ENCODE data around the gene TBL3.

Gene TBL3

DNA sequence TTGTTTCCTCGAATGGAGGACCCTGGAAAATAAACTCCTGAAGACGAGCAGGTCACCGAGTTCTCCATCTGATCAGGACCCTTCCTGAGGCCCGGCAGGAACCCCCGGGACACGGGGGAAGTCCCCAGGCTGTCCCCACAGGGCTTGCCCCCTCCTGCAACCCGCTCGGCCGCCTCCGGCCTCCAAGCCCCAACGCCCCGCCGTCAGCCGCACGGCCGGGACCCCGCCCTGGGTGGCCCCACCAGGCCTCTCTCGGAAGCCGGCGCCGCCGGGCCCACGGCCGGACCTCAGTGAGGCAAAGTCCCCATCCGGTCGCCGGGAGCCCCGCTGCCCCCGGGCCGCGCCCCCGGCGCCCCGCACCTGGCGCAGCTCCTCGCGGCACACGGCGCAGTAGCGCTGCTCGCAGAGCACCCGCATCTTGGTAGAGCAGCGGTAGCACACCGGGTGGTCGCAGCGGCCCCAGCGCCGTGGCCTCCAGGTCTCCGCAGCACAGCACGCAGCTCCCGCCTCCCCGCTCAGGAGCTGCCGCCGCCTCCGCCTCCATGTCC lies 37.4 kb downstream of the TBL3 start:
- TF ChIP-seq YY1 (IDR thresholded peaks at IDR 0.05; ENCODE audit: low read depth) (no peak), EGR1 (IDR thresholded peaks at IDR 0.05) (no peak), NFIC (IDR thresholded peaks at IDR 0.05) (no peak), CREB1 (IDR thresholded peaks at IDR 0.05; ENCODE audit: low read depth) (no peak), TEAD4 (IDR thresholded peaks at IDR 0.05) (no peak), EP300 (IDR thresholded peaks at IDR 0.05; ENCODE audit: borderline replicate concordance) (no peak), FOXM1 (IDR thresholded peaks at IDR 0.05; ENCODE audit: borderline replicate concordance, low read depth) (no peak), CEBPB (IDR thresholded peaks at IDR 0.05) (no peak), TAF1 (IDR thresholded peaks at IDR 0.05; ENCODE audit: low read depth) (no peak)
- TF ChIP-seq, protein P1, sequence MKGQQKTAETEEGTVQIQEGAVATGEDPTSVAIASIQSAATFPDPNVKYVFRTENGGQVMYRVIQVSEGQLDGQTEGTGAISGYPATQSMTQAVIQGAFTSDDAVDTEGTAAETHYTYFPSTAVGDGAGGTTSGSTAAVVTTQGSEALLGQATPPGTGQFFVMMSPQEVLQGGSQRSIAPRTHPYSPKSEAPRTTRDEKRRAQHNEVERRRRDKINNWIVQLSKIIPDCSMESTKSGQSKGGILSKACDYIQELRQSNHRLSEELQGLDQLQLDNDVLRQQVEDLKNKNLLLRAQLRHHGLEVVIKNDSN (IDR thresholded peaks at IDR 0.05): no peak
- TF ChIP-seq, protein P2, sequence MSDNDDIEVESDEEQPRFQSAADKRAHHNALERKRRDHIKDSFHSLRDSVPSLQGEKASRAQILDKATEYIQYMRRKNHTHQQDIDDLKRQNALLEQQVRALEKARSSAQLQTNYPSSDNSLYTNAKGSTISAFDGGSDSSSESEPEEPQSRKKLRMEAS (IDR thresholded peaks at IDR 0.05): no peak
- TF ChIP-seq, protein P3, sequence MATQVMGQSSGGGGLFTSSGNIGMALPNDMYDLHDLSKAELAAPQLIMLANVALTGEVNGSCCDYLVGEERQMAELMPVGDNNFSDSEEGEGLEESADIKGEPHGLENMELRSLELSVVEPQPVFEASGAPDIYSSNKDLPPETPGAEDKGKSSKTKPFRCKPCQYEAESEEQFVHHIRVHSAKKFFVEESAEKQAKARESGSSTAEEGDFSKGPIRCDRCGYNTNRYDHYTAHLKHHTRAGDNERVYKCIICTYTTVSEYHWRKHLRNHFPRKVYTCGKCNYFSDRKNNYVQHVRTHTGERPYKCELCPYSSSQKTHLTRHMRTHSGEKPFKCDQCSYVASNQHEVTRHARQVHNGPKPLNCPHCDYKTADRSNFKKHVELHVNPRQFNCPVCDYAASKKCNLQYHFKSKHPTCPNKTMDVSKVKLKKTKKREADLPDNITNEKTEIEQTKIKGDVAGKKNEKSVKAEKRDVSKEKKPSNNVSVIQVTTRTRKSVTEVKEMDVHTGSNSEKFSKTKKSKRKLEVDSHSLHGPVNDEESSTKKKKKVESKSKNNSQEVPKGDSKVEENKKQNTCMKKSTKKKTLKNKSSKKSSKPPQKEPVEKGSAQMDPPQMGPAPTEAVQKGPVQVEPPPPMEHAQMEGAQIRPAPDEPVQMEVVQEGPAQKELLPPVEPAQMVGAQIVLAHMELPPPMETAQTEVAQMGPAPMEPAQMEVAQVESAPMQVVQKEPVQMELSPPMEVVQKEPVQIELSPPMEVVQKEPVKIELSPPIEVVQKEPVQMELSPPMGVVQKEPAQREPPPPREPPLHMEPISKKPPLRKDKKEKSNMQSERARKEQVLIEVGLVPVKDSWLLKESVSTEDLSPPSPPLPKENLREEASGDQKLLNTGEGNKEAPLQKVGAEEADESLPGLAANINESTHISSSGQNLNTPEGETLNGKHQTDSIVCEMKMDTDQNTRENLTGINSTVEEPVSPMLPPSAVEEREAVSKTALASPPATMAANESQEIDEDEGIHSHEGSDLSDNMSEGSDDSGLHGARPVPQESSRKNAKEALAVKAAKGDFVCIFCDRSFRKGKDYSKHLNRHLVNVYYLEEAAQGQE (IDR thresholded peaks at IDR 0.05; ENCODE audit: low read depth): no peak

DNA sequence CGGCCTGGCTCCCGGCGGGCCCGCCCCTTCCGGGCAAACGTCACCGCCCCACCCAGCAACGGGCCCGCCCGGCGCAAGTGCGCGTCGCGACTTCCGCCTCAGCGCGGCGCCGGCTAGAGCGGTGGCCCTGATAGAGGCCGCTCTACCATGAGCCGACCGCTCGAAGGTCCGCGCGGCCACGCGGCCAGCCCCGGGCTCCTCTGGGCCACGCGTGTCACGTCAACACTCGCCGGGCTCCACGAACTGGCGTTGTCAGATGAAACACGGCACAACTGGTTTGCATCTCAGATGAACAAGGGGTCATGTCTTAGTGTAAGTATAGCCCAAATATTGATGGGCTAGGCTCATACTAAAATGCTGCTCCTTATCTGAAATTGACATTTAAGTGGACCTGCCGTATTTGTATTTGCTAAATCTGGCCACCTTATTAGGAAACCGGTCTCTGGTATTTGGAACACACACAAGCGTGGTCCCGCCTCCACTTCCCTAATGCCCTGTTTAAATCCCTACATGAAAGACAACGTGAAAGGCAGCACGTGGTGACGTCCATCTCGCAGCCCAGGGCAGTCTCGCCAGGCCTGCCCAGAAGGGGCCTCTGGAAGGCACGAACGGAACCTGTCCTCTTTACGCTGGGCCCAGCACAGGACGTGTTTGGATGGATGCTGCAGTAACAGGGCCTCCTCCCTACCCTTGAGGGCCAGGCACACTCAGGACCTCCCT lies 38.1 kb downstream of the TBL3 start, which contains the start of gene ZNF598:
Gene ZNF598, minus strand, starts transcription at position 31 of the 720 bp plus-strand sequence.
- TF ChIP-seq YY1 (IDR thresholded peaks at IDR 0.05; ENCODE audit: low read depth) (no peak), FOXM1 (IDR thresholded peaks at IDR 0.05; ENCODE audit: borderline replicate concordance, low read depth) (no peak), TEAD4 (IDR thresholded peaks at IDR 0.05) (no peak), CEBPB (IDR thresholded peaks at IDR 0.05) (no peak), NFIC (IDR thresholded peaks at IDR 0.05) (no peak), RAD21 (IDR thresholded peaks at IDR 0.05; ENCODE audit: low read depth) (no peak), TCF12 (IDR thresholded peaks at IDR 0.05; ENCODE audit: low read depth) (peak; percentile 43; the same call in 1 of the 2 replicates), TAF1 (IDR thresholded peaks at IDR 0.05; ENCODE audit: low read depth) (peak; percentile 71), ZBTB7A (IDR thresholded peaks at IDR 0.05; ENCODE audit: low read depth) (no peak), EGR1 (IDR thresholded peaks at IDR 0.05) (no peak), CREB1 (IDR thresholded peaks at IDR 0.05; ENCODE audit: low read depth) (peak; percentile 65; the same call in 1 of the 2 replicates), EP300 (IDR thresholded peaks at IDR 0.05; ENCODE audit: borderline replicate concordance) (no peak)
- TF ChIP-seq, protein P2 (IDR thresholded peaks at IDR 0.05): peak; percentile 91
- TF ChIP-seq, protein P1 (IDR thresholded peaks at IDR 0.05): peak; percentile 67
- TF ChIP-seq, protein P3 (IDR thresholded peaks at IDR 0.05; ENCODE audit: low read depth): no peak

DNA sequence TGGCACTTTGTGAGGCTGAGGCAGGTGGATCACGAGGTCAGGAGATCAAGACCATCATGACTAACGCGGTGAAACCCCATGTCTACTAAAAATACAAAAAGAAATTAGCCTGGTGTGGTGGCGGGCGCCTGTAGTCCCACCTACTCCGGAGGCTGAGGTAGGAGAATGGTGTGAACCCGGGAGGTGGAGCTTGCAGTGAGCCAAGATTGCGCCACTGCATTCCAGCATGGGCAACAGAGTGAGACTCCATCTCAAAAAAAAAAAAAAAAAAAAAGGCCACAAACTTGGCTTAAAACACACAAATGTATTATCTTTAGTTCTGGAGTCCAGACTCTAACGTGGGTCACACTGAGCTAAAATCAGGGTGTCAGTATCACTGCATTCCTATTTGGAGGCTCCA lies 39.9 kb downstream of the TBL3 start:
- TF ChIP-seq CEBPB (IDR thresholded peaks at IDR 0.05): 0 out of 2 replicates have a peak, but pooled peaks have one; percentile 11

DNA sequence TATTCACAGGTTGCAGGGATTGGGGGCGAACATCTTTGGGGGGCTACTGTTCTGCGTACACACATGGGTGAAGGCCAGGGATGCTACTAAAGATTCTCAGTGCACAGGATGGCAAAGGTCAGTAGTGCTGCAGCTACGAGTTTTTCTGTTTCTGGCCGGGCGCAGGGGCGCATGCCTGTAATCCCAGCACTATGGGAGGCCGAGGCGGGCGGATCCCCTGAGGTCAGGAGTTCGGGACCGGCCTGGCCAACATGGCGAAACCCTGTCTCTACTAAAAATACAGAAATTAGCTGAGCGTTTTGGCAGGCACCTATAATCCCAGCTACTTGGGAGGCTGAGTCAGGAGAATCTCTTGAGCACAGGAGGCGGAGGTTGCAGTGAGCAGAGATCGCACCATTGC lies 41.7 kb downstream of the TBL3 start:
- TF ChIP-seq EP300 (IDR thresholded peaks at IDR 0.05; ENCODE audit: borderline replicate concordance): no peak
- TF ChIP-seq RAD21 (IDR thresholded peaks at IDR 0.05; ENCODE audit: low read depth): no peak
- TF ChIP-seq CREB1 (IDR thresholded peaks at IDR 0.05; ENCODE audit: low read depth): no peak
- TF ChIP-seq, protein P1 (IDR thresholded peaks at IDR 0.05): no peak
- no peak for TF ChIP-seq TCF12 (IDR thresholded peaks at IDR 0.05; ENCODE audit: low read depth)
- no peak for TF ChIP-seq YY1 (IDR thresholded peaks at IDR 0.05; ENCODE audit: low read depth)
- no peak for TF ChIP-seq TEAD4 (IDR thresholded peaks at IDR 0.05)
- no peak for TF ChIP-seq NFIC (IDR thresholded peaks at IDR 0.05)
- TF ChIP-seq TAF1 (IDR thresholded peaks at IDR 0.05; ENCODE audit: low read depth): no peak
- no peak for TF ChIP-seq FOXM1 (IDR thresholded peaks at IDR 0.05; ENCODE audit: borderline replicate concordance, low read depth)
- TF ChIP-seq EGR1 (IDR thresholded peaks at IDR 0.05): no peak
- TF ChIP-seq, protein P2 (IDR thresholded peaks at IDR 0.05): no peak
